Limb (tissue), 2 donors: ENCODE measurements around the gene MBNL1.
"Not testable (repeated sequence)": the region's sequence is repeated elsewhere in the genome, so short reads cannot be mapped to it uniquely, and the experiment has no call there.

Source experiments
- DNase-seq, 2 donors: peaks; one replicate each; pipeline ENCODE4 v3.0.0-alpha.2; 2016; ENCODE audit errors: extremely low spot score in 2 of 2

Gene MBNL1

GRCh38 chr3:152399374-152399773, 130.6 kb downstream of the MBNL1 start:
- no peak for DNase-seq

GRCh38 chr3:152400887-152401286, 132.2 kb downstream of the MBNL1 start:
- no peak for DNase-seq

- DNase-seq, result no peak
Observed at GRCh38 chr3:152402695-152403451, 134.1 kb downstream of the MBNL1 start.

- no peak for DNase-seq
Observed at GRCh38 chr3:152403632-152404066, 134.9 kb downstream of the MBNL1 start.

- DNase-seq, result no peak
Observed at GRCh38 chr3:152404976-152405375, 136.2 kb downstream of the MBNL1 start.

GRCh38 chr3:152405915-152406802, 137.4 kb downstream of the MBNL1 start:
- no peak for DNase-seq

- DNase-seq, result no peak
Observed at GRCh38 chr3:152413240-152413639, 144.5 kb downstream of the MBNL1 start.

- DNase-seq, result no peak
Observed at GRCh38 chr3:152416808-152417580, 148.3 kb downstream of the MBNL1 start.

GRCh38 chr3:152419748-152420147, 151.0 kb downstream of the MBNL1 start:
- DNase-seq, result no peak

- no peak for DNase-seq
Observed at GRCh38 chr3:152421162-152421561, 152.4 kb downstream of the MBNL1 start.

GRCh38 chr3:152426393-152426792, 157.7 kb downstream of the MBNL1 start:
- DNase-seq, result no peak

- no peak for DNase-seq
Observed at GRCh38 chr3:152428577-152428976, 159.8 kb downstream of the MBNL1 start.

GRCh38 chr3:152430223-152431002, 161.7 kb downstream of the MBNL1 start:
- DNase-seq, result no peak

GRCh38 chr3:152434142-152434541, 165.4 kb downstream of the MBNL1 start:
- DNase-seq, result no peak

- not testable (repeated sequence) for DNase-seq
Observed at GRCh38 chr3:152435210-152435609, 166.5 kb downstream of the MBNL1 start.

GRCh38 chr3:152436707-152437590, 168.2 kb downstream of the MBNL1 start:
- no peak for DNase-seq

- no peak for DNase-seq
Observed at GRCh38 chr3:152438181-152438580, 169.5 kb downstream of the MBNL1 start.

- no peak for DNase-seq
Observed at GRCh38 chr3:152438706-152439105, 170.0 kb downstream of the MBNL1 start.

- not testable (repeated sequence) for DNase-seq
Observed at GRCh38 chr3:152440243-152440642, 171.5 kb downstream of the MBNL1 start.
